ENCODE measurements around the gene CIP2A.

- TF ChIP-seq EZH2phosphoT487 (IDR thresholded peaks at IDR 0.05; ENCODE audit: insufficient read depth, low read depth) (no peak), EZH2 (IDR thresholded peaks at IDR 0.05; ENCODE audit: insufficient read depth, poor library complexity, severe bottlenecking) (no peak)
Observed at GRCh38 chr3:108507902-108508301, 81.3 kb downstream of the CIP2A start.
